Thymus (tissue), 11 donors: ENCODE results near the gene ABLIM2. TPM values are rescaled to one million over a fixed set of nuclear protein-coding genes. Genes with fewer than 3 reads are reported as not detected.
A peak's percentile ranks its signal among the peaks of the same experiment; 100 is the strongest.

Experiments
- DNase-seq, 9 donors: peaks; one replicate each; pipeline ENCODE4 v3.0.0-alpha.2; 2013; ENCODE audit warnings: low spot score in 9 of 9, low read depth in 6 of 9, missing footprints in 1 of 9
- H3K27ac ChIP-seq, 2 donors: one replicate each; pipeline ENCODE4 v1.5.1; 2013; ENCODE audit warnings: control low read depth in 1 of 2, low read depth in 1 of 2, low read length in 1 of 2, mild to moderate bottlenecking in 1 of 2, moderate library complexity in 1 of 2
- H3K27me3 ChIP-seq, 2 donors: one replicate each; pipeline ENCODE4 v1.5.1; 2013; ENCODE audit warnings: low read length in 1 of 2; ENCODE audit not compliant: control insufficient read depth in 2 of 2, insufficient read depth in 1 of 2
- H3K36me3 ChIP-seq, 2 donors: one replicate each; pipeline ENCODE4 v1.5.1; 2013; ENCODE audit warnings: low read length in 1 of 2, mild to moderate bottlenecking in 1 of 2, moderate library complexity in 1 of 2; ENCODE audit not compliant: control insufficient read depth in 2 of 2, insufficient read depth in 2 of 2
- H3K4me1 ChIP-seq, 2 donors: one replicate each; pipeline ENCODE4 v1.5.1; 2013; ENCODE audit warnings: low read length in 2 of 2; ENCODE audit not compliant: control insufficient read depth in 2 of 2, insufficient read depth in 2 of 2
- H3K4me3 ChIP-seq, 2 donors: one replicate each; pipeline ENCODE4 v1.5.1; 2013; ENCODE audit warnings: low read length in 2 of 2, control low read depth in 1 of 2, mild to moderate bottlenecking in 1 of 2
- H3K9me3 ChIP-seq, 2 donors: one replicate each; pipeline ENCODE4 v1.5.1; 2013; ENCODE audit warnings: low read length in 1 of 2, mild to moderate bottlenecking in 1 of 2; ENCODE audit not compliant: control insufficient read depth in 2 of 2, insufficient read depth in 1 of 2
- WGBS: extraction: QIAGEN DNeasy Blood & Tissue Kit; methylation state at CpG from one replicate; pipeline ENCODE4 v1.1.7; 2013; 5-methylcytosine and 5-hydroxymethylcytosine counted together
- polyA plus RNA-seq: library from polyadenylated mRNA; stranded (reverse); fragments of 200-250 nt; gene quantifications from one replicate; pipeline ENCODE4 v1.2.3, GENCODE V29; 2013
- total RNA-seq: library from RNA; stranded (reverse); fragments of 120-200 nt; gene quantifications from one replicate; pipeline ENCODE4 v1.2.4, GENCODE V29; 2013
- donor health status: healthy.

Gene ABLIM2
- total and polyA plus RNA-seq, 2 donors: 1.0 to 7.4 TPM

DNA sequence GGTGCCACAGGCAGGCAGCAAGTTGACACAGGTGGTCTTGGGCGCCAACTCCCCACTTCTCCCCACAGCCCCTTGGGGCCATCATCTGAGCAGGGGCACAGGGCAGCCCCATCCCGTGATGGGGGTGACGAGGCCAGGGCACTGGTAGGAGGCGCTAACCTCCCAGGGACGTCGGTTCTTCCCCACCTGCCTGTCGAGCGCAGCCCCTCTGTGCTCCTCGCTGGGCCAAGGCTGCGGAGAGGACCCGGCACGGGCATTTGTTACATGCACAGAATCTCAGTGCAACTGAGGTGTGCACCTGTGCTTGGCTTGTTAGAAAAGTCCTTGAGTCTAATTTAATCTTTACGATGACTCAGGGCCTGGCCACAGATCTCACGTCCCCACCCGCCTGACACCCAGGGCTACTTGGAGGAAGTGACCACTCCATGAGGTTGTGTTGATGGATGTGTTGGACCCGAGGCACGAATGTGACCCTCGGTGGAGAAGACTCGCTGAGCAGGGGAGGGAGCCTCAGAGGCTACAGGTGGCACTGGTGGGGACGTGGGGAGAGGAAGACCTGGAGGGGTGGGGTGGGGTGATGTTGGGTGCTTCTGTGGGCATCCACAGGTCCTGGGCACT, 37.3 kb upstream of the ABLIM2 start:
- peaks cover 0 to 4% of the 10 kb centered on the region in 2 donors for H3K36me3 ChIP-seq
- peak in 1 of 9 donors; percentile 43 for DNase-seq
- H3K4me3 ChIP-seq: no peak overlapping the region
- peaks cover 43 to 93% of the 10 kb centered on the region in 2 donors for H3K4me1 ChIP-seq
- H3K9me3 ChIP-seq: peaks cover 0 to 3% of the 10 kb centered on the region in 2 donors
- WGBS: 83% methylated on average over 20 of the region's 20 CpGs
- H3K27me3 ChIP-seq: peaks cover 0 to 21% of the 10 kb centered on the region in 2 donors
- peak overlapping the region; percentile 12 to 13 for H3K27ac ChIP-seq

GRCh38 chr4:8195431-8195830, 36.8 kb upstream of the ABLIM2 start:
- DNase-seq: no peak
- WGBS: 95% methylated on average over 7 of the region's 7 CpGs

DNA sequence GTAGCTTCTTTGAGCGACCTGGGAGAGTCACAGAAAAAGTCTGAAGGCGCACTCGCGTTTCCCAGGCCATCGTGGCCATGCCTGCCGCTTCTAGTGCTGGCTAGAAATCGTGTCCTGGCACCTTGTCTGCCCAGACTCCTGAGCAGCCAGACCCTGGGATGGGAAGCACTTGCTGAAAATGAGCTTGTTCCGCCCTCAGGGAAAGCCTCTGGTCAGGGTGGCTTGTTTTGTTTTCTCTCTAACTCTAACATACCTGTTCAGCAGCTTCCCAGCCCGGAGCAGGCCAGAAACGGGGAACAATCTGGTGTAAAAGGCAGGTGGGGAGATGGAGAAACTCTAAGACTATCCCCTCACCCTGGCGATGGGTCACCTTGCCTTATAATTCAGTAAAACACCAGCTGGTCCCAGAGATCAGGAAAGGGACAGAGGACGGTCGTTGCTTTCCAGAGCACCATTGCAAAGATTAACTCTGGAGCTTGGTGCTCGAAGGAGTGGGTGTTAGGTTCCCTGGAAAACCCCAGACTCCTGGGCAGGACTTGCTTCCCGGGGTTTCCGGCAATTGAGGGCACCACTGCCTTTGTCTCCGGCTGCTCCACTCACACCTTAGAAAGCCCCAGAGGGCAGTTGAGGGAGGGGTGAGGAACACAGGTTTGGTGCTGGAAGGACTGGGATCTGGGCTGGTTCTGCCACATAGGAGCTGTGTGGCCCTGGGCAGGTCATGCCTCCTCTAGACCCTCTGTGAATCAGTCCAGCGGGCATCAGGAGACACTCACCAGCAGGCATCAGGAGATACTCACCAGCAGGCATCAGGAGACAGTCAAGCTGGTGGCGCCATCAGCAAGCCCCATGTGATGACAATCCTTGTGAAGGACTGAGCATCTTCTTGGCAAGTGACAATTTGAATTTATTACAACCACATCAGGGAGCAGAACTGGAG, 36.0 kb upstream of the ABLIM2 start:
- Histone ChIP-seq H3K4me3 (no peak overlapping the region), H3K27me3 (peaks cover 0 to 12% of the 10 kb centered on the region in 2 donors), H3K27ac (peak overlapping the region; percentile 69 to 75), H3K36me3 (no peaks in the 10 kb centered on the region), H3K4me1 (peaks cover 46 to 81% of the 10 kb centered on the region in 2 donors), H3K9me3 (peaks cover 0 to 3% of the 10 kb centered on the region in 2 donors)
- 91% methylated on average over 19 of the region's 19 CpGs for WGBS
- DNase-seq: no peak

More at GRCh38 chr4:8195431-8195830, 36.8 kb upstream of the ABLIM2 start:
- Histone ChIP-seq H3K4me3 (no peak overlapping the region), H3K4me1 (peaks cover 43 to 90% of the 10 kb centered on the region in 2 donors), H3K27ac (peak overlapping the region in 1 of 2 donors; percentile 13), H3K9me3 (peaks cover 0 to 3% of the 10 kb centered on the region in 2 donors), H3K36me3 (peaks cover 0 to 4% of the 10 kb centered on the region in 2 donors), H3K27me3 (peaks cover 0 to 19% of the 10 kb centered on the region in 2 donors)

GRCh38 chr4:8192748-8193738, 34.4 kb upstream of the ABLIM2 start:
- Histone ChIP-seq H3K27me3 (peaks cover 0 to 7% of the 10 kb centered on the region in 2 donors), H3K36me3 (no peaks in the 10 kb centered on the region), H3K9me3 (peaks cover 0 to 3% of the 10 kb centered on the region in 2 donors), H3K27ac (peak overlapping the region in 1 of 2 donors; percentile 63), H3K4me1 (peaks cover 40 to 77% of the 10 kb centered on the region in 2 donors), H3K4me3 (no peak overlapping the region)
- WGBS: 53% methylated on average over 18 of the region's 18 CpGs
- DNase-seq: peak in 4 of 9 donors; percentile 45 to 83 (median 64)

GRCh38 chr4:8191136-8191747, 32.6 kb upstream of the ABLIM2 start:
- Histone ChIP-seq H3K4me1 (peaks cover 31 to 59% of the 10 kb centered on the region in 2 donors), H3K4me3 (no peak overlapping the region), H3K27ac (peak overlapping the region; percentile 32 to 36), H3K9me3 (peaks cover 0 to 3% of the 10 kb centered on the region in 2 donors), H3K36me3 (no peaks in the 10 kb centered on the region), H3K27me3 (peaks cover 0 to 7% of the 10 kb centered on the region in 2 donors)
- 53% methylated on average over 23 of the region's 23 CpGs for WGBS
- no peak for DNase-seq

- Histone ChIP-seq H3K27ac (no peak overlapping the region), H3K4me3 (no peak overlapping the region), H3K27me3 (peaks cover 0 to 7% of the 10 kb centered on the region in 2 donors), H3K4me1 (peaks cover 24 to 45% of the 10 kb centered on the region in 2 donors), H3K9me3 (no peaks in the 10 kb centered on the region), H3K36me3 (no peaks in the 10 kb centered on the region)
- 93% methylated on average over 26 of the region's 26 CpGs for WGBS
- no peak for DNase-seq
These were observed 31.2 kb upstream of the ABLIM2 start for GRCh38 chr4:8189551-8190466.

- Histone ChIP-seq H3K36me3 (no peaks in the 10 kb centered on the region), H3K27ac (no peak overlapping the region), H3K27me3 (peaks cover 0 to 7% of the 10 kb centered on the region in 2 donors), H3K9me3 (no peaks in the 10 kb centered on the region), H3K4me3 (no peak overlapping the region), H3K4me1 (peaks cover 19 to 38% of the 10 kb centered on the region in 2 donors)
- WGBS: 89% methylated on average over 29 of the region's 29 CpGs
- DNase-seq: no peak
These were observed 30.3 kb upstream of the ABLIM2 start for GRCh38 chr4:8188743-8189550.
